Stomach (tissue), 4 donors: ENCODE measurements around the gene SLC16A2.

Experiments used
- EP300 ChIP-seq: sonication (generic); formaldehyde crosslinking; IDR thresholded peaks from one replicate; pipeline ENCODE4 v1.6.1; 2017; ENCODE audit warnings: antibody characterized with exemption
- POLR2A ChIP-seq, 4 donors: fragments of 450-650 bp; IDR thresholded peaks; one replicate each; pipeline ENCODE4 v1.6.1; 2016; ENCODE audit warnings: antibody characterized with exemption in 4 of 4, control low read depth in 2 of 4, mild to moderate bottlenecking in 1 of 4, moderate library complexity in 1 of 4
- POLR2AphosphoS5 ChIP-seq, 3 donors: sonication (generic); formaldehyde crosslinking; IDR thresholded peaks; one replicate each; pipeline ENCODE4 v1.6.1; 2016; ENCODE audit warnings: antibody characterized with exemption in 3 of 3
- TF ChIP-seq, protein P1 (sequence below), 7 experiments: fragments of 450-650 bp in 4 of 7; fragments of 200-600 bp in 3 of 7; sonication (generic) in 3 of 7; IDR thresholded peaks; one replicate each; pipeline ENCODE4 v1.5.1; 2016 to 2019; ENCODE audit warnings: antibody characterized with exemption in 7 of 7, control low read depth in 2 of 7, mild to moderate bottlenecking in 1 of 7

DNA sequence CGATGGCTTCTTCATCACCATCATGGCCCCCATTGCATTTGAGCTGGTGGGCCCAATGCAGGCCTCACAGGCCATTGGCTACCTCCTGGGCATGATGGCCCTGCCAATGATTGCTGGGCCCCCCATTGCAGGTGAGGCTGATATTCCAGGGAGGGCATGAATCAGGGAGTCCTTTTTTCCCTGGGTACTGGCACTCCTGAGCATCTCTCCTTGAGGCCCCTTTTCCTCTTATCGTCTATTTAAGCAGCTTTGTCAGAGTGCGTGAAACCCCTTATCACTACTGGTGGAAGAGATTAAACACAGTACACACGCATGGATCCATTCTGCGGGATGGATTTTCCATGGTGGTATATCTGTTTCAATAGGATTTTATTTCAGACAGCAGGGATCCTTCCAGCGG, 108.0 kb downstream of the SLC16A2 start:
- TF ChIP-seq, protein P1, sequence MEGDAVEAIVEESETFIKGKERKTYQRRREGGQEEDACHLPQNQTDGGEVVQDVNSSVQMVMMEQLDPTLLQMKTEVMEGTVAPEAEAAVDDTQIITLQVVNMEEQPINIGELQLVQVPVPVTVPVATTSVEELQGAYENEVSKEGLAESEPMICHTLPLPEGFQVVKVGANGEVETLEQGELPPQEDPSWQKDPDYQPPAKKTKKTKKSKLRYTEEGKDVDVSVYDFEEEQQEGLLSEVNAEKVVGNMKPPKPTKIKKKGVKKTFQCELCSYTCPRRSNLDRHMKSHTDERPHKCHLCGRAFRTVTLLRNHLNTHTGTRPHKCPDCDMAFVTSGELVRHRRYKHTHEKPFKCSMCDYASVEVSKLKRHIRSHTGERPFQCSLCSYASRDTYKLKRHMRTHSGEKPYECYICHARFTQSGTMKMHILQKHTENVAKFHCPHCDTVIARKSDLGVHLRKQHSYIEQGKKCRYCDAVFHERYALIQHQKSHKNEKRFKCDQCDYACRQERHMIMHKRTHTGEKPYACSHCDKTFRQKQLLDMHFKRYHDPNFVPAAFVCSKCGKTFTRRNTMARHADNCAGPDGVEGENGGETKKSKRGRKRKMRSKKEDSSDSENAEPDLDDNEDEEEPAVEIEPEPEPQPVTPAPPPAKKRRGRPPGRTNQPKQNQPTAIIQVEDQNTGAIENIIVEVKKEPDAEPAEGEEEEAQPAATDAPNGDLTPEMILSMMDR (IDR thresholded peaks at IDR 0.05) = no peak
- no peak for TF ChIP-seq POLR2A (IDR thresholded peaks at IDR 0.05)
- TF ChIP-seq POLR2AphosphoS5 (IDR thresholded peaks at IDR 0.05) = no peak
- no peak for TF ChIP-seq EP300
